ENCODE measurements around the gene C15orf39. TPM values are rescaled to one million over a fixed set of nuclear protein-coding genes. Genes with fewer than 3 reads are reported as not detected.

C15orf39 gene
- total RNA-seq, 1 donor from 2014 or later, result 15.0 TPM

DNA sequence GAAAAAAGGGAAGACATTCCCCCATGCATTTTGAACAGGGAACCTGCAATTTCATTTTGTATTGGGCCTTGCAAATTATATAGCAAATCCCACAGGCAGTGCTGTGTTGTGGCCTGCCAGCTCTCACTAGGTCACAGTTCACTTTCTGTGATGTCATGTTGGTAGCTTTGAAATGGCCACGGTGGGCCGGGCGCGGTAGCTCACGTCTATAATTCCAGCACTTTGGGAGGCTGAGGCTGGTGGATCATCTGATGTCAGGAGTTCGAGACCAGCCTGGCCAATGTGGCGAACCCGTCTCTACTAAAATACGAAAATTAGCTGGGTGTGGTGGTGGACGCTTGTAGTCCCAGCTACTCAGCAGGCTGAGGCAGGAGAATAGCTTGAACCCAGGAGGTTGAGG, 27.0 kb upstream of the C15orf39 start:
- TF ChIP-seq, protein P1, sequence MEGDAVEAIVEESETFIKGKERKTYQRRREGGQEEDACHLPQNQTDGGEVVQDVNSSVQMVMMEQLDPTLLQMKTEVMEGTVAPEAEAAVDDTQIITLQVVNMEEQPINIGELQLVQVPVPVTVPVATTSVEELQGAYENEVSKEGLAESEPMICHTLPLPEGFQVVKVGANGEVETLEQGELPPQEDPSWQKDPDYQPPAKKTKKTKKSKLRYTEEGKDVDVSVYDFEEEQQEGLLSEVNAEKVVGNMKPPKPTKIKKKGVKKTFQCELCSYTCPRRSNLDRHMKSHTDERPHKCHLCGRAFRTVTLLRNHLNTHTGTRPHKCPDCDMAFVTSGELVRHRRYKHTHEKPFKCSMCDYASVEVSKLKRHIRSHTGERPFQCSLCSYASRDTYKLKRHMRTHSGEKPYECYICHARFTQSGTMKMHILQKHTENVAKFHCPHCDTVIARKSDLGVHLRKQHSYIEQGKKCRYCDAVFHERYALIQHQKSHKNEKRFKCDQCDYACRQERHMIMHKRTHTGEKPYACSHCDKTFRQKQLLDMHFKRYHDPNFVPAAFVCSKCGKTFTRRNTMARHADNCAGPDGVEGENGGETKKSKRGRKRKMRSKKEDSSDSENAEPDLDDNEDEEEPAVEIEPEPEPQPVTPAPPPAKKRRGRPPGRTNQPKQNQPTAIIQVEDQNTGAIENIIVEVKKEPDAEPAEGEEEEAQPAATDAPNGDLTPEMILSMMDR (IDR thresholded peaks at IDR 0.05; ENCODE audit: borderline replicate concordance), result no peak
- Histone ChIP-seq H3K9me3 (replicated peaks) (no peaks in the 10 kb centered on the region), H3K4me1 (peaks cover 46% of the 10 kb centered on the region), H3K27ac (replicated peaks) (no peak overlapping the region), H3K27me3 (ENCODE audit: low read depth) (no peaks in the 10 kb centered on the region), H3K36me3 (no peaks in the 10 kb centered on the region), H3K4me3 (no peak overlapping the region)
- no peak for DNase-seq
- intact Hi-C loops (cut with micrococcal nuclease), result no loop called here

DNA sequence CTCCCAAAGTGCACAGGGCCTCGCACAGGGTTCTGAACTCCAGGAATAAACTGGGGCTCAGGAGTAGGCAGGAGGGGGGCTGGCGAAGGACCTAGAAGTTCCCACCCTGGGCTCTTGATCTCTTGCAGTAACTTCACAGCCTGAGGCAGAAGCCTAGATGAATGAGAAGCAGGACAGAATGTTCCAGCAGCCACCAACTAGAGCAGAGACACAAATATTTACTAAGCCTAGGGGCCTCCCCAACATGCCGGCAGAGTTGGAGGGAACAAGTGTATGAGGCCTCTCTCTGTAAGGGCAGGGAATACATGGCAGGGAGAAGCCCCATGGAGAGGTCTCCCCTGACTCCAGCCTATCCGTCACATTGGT, 25.3 kb upstream of the C15orf39 start:
- intact Hi-C loops (cut with micrococcal nuclease), result no loop called here
- peaks cover 45% of the 10 kb centered on the region for H3K4me1 ChIP-seq

DNA sequence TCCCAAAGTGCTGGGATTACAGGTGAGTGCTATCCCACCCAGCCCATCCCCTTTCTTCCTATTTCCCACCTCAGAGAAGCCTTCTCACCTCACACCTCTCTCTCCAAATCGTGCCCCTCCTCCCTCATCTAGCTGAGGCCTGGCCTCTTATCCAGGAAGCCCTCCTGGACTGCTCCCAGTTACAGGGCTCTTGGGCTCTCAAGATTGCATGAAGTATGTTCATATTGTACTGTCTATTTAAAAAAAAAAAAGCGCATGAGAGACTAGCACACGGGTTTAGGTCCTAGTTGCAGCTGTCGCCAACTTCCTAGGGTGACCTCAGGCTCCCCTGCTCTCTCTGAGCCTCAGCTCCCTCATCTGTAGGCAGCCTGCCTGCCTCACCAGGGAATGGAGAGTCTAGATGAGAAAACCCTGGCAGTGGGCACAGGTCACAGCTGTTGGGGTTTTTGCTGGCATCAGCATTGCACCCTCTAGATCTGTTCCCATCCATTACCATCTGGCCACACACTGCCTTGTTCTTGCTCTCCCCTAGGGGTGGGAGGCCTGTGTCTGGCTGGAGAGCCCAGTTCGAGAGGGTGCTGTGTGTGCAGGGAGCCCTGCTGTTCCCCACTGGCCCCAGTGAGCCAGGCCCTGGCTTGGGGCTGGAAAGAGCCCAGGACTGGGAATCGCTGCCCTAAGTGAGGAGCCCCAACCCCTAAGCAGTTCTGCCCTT, 24.2 kb upstream of the C15orf39 start:
- Histone ChIP-seq H3K36me3 (no peaks in the 10 kb centered on the region), H3K27me3 (ENCODE audit: low read depth) (no peaks in the 10 kb centered on the region), H3K4me3 (no peak overlapping the region), H3K9me3 (replicated peaks) (no peaks in the 10 kb centered on the region), H3K27ac (replicated peaks) (peak overlapping the region; percentile 65), H3K4me1 (peaks cover 42% of the 10 kb centered on the region)
- TF ChIP-seq, protein P1 (IDR thresholded peaks at IDR 0.05; ENCODE audit: borderline replicate concordance), result no peak
- DNase-seq, result no peak
- intact Hi-C loops (cut with micrococcal nuclease), result no loop called here

More for the DNA sequence above, 25.3 kb upstream of the C15orf39 start:
- no peak for DNase-seq
- H3K9me3 ChIP-seq (replicated peaks), result no peaks in the 10 kb centered on the region
- H3K27ac ChIP-seq (replicated peaks), result peak overlapping the region; percentile 65
- H3K27me3 ChIP-seq (ENCODE audit: low read depth), result no peaks in the 10 kb centered on the region
- TF ChIP-seq, protein P1 (IDR thresholded peaks at IDR 0.05; ENCODE audit: borderline replicate concordance), result no peak
- H3K36me3 ChIP-seq, result no peaks in the 10 kb centered on the region
- H3K4me3 ChIP-seq, result no peak overlapping the region

DNA sequence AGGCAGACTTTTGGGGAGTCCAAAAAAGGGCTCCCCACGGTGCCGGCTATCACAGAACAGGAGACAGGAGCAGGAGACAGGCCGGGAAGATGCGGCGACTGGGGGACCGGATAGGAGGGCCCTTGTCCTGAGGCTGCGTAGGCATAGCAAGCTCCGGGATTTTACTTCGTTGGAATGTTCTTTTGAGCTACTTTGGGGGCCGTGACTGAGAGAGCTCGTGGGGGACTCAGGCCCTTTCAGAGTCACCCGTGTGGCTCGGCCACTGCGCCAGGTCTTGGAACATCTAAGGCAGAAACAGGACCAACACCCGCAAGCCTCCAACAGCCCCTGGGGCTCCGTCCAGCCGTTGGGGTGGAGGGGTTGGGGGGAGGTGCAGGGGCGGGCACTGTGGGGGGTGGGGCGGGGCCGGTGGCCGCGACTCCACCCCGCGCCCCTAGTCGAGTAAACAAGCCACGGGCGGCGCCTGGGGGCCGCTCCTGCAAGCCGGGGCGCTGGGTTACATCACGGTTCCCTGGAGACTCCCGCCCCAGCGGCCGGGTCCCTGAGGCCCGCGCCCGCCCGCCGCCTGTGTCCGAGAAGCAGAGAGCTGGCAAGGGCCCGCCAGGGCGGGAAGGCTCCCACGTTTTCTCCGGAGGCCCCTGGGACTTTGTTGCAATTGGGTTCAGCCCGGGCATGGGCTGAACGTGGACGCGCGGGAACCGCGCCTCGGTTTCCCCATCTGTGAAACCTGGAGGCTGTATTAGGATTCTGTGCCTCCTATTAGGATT, 23.3 kb upstream of the C15orf39 start:
- Histone ChIP-seq H3K4me1 (peaks cover 42% of the 10 kb centered on the region), H3K27ac (replicated peaks) (peak overlapping the region; percentile 65), H3K9me3 (replicated peaks) (no peaks in the 10 kb centered on the region), H3K27me3 (ENCODE audit: low read depth) (no peaks in the 10 kb centered on the region), H3K4me3 (peak overlapping the region; percentile 63), H3K36me3 (no peaks in the 10 kb centered on the region)
- intact Hi-C loops (cut with micrococcal nuclease), result no loop called here
- TF ChIP-seq, protein P1 (IDR thresholded peaks at IDR 0.05; ENCODE audit: borderline replicate concordance), result no peak
- DNase-seq, result peak; percentile 43

DNA sequence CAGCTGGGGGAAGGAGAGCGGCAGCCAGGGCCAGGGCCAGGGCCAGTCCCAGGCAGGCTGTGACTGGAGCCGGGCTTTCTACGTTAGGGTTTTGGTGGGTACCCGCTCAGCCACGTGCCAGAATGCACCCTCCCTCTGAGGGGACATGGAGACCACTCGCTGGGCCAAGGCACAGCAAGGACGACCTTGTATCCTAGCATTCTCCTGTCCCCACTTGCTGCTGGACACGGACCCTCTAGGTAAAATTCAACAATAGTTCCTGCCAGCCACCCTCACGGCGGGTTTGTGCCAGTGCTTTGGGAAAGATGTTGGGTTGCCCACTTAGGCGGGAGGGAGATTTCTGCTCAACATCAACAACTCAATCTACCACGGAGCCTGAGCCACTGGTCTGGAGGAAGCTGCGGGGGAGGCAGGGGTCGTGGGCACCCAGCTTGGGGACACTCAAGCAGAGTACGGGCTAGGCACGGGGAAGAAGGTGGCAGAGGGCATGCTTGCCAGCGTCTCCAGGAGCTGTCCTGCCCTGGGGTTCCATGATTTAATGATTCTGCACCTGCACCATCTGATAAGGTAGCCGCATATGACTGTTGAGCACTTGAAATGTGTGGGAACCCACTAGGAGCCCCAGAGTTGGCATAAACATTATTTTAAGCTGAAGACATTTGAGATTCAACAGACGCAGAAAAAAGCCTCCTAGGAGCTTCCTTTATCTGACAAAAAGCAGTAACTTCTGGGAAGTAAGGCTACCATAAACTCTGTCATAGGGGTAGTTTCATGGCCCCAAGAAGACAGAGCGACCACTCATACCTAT, 22.5 kb upstream of the C15orf39 start:
- H3K36me3 ChIP-seq, result no peaks in the 10 kb centered on the region
- H3K27me3 ChIP-seq (ENCODE audit: low read depth), result no peaks in the 10 kb centered on the region
- DNase-seq, result no peak
- TF ChIP-seq, protein P1 (IDR thresholded peaks at IDR 0.05; ENCODE audit: borderline replicate concordance), result no peak
- intact Hi-C loops (cut with micrococcal nuclease), result no loop called here
- no peaks in the 10 kb centered on the region for H3K9me3 ChIP-seq (replicated peaks)
- peak overlapping the region; percentile 65 for H3K27ac ChIP-seq (replicated peaks)
- peak overlapping the region; percentile 63 for H3K4me3 ChIP-seq
- H3K4me1 ChIP-seq, result peaks cover 42% of the 10 kb centered on the region

Data from left ventricle myocardium inferior (tissue), 1 donor.